ENCODE data around the gene ANO9.
A peak's percentile ranks its signal among the peaks of the same experiment; 100 is the strongest.
"Not testable (repeated sequence)": the region's sequence is repeated elsewhere in the genome, so short reads cannot be mapped to it uniquely, and the experiment has no call there.

ANO9 gene

DNA sequence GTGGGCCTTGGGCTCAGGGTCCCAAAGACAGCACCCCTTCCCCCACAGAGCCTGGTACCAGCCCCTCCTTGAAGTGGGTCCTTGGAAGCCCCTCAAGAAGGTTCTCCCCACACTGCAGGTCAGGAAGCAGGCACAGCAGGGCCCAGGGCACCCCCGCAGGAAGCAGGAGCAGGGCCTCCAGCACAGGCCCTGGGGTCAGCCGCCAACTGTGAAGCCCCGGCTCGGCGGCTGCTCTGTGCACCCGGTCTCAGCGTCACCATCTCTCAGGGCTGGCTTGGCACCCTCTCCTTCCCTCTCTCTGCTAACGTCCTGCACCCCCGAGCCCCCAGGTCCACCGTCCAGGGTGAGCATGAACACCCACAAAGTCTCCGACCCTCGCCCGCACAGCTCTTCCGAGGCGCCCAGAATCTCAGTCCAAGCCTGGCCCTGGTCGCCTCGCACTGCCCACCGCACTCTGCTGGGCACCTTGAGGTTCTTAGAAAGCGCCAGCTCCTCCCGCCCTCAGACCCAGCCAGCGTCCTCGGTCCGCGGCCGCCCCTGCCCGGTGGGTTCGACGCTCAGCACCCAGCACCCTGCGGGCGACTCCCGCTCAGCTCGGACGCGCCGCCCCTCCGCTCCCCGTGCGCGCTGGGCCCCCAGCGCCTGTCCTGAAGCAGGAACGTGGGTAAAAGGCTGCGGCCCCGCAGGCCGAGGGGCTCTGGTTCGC, 25.6 kb downstream of the ANO9 start:
- no peak for DNase-seq (ENCODE audit: low read depth in 2 of 2)

DNA sequence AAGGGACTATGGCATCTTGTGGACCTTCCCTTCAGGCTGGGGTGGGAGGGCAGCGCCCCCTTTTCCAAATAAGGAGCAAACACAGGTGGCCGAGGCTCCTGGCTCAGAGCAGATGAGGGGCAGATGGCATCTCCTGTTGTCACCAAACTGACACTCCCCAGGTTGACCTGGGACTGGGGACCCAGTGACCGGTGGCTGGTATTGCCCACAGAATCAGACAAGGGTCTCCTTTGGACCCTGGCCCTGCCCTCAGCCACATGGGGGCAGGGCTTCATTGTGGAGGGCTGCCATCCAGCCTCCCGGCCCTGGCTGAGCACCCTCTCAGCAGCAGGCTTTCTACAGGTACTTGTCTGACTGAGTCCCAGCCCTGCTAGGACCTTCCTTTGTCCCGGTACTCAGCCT, 26.2 kb downstream of the ANO9 start:
- DNase-seq (ENCODE audit: low read depth in 2 of 2): no peak

DNA sequence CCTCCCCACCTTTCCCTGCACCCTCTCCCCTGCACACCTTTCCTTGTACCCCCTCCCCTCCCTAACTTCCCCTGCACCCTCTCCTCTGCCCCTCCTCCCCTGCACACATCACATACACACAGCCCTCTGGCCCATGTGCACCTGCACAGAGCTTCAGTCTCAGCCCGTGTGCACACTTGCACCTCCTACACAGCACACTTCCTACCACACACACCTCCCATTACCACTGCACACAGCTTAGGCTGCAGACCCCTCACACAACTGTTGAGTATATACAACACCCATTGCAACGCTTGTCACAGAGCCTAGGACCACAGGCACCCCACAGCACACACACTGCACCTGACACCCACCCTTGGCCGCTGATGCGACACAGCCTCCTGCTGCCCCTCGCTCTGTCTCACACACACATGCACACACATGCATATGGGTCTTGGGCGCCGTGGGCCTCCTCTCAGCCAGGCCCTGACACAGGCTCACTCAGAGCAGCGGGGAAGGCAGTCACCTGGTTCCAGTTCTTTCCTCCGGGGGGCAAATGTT, 27.4 kb downstream of the ANO9 start:
- peak in 1 of 2 experiments; percentile 26 for DNase-seq (ENCODE audit: low read depth in 2 of 2)

DNA sequence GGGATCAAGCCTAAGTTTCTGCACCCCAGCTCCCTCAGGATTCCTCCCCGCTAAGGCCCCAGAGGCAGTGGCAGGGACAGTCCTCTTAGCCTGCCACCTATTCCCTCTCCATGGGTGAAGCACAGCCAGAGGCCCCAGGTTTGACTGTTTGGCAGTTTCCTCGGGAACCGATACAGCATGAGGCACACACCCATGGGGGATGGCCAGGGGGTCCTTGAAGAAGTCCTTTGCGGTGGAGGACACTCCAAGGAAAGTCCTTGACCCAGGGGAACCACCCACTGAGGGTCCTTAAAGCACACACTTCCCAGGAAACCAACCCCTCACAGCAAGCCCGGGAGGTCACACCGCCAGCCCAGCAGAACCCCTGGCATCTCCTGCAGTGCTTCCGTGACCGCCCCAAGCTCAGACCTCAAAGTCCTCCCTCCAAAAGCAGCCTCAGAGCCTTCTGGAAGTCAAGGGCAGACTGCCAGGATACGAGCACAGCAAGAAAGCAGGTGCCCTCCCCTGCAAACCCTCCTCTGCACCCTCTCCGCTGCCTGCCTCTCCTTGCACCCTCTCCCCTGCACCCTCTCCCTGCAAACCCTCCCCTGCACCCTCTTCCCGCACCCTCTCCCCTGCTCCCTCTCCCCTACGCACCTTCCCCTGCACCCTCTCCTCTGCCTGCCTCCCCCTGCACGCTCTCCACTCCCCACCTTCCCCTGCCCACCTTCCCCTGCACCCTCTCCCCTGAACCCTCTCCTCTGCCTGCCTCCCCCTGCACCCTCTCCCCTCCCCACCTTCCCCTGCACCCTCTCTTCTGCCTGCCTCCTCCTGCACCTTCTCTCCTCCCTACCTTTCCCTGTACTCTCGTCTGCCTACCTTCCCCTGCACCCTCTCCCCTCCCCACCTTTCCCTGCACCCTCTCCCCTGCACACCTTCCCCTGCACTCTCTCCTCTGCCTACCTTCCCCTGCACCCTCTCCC, 28.4 kb downstream of the ANO9 start:
- no peak for DNase-seq (ENCODE audit: low read depth in 2 of 2)

DNA sequence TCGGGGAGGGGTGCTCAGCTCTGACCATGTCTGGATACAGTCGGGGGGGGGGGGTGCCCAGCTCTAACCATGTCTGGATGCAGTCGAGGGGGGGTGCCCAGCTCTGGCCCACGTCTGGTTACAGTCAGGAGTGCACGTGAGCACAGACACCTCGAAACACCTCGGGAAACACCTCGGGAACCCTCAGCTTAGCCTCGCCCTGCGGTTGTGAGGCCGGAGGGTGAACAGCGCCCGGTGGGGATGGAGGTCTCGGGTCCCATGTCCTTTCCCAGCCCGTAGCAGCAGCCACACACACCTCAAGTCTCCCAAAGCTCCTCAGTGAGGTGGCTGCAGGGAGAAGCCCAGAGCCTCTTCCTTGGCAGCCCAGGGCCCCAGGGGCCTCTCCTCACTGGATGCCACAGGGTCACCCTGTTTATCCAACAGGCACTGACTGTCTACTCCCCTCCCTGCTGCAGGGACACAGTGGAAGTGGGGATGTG, 29.1 kb downstream of the ANO9 start:
- DNase-seq (ENCODE audit: low read depth in 2 of 2): no peak

DNA sequence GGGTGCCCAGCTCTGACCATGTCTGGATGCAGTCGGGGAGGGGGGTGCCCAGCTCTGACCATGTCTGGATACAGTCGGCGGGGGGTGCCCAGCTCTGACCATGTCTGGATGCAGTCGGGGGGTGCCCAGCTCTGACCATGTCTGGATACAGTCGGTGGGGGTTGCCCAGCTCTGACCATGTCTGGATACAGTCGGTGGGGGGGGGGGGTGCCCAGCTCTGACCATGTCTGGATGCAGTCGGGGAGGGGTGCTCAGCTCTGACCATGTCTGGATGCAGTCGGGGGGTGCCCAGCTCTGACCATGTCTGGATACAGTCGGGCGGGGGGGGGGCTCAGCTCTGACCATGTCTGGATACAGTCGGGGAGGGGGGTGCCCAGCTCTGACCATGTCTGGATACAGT, 30.3 kb downstream of the ANO9 start:
- not testable (repeated sequence) for DNase-seq (ENCODE audit: low read depth in 2 of 2)

DNA sequence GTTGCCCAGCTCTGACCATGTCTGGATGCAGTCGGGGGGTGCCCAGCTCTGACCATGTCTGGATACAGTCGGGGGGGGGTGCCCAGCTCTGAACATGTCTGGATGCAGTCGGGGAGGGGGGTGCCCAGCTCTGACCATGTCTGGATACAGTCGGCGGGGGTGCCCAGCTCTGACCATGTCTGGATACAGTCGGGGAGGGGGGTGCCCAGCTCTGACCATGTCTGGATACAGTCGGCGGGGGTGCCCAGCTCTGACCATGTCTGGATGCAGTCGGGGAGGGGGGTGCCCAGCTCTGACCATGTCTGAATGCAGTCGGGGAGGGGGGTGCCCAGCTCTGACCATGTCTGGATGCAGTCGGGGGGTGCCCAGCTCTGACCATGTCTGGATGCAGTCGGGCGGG, 31.1 kb downstream of the ANO9 start:
- not testable (repeated sequence) for DNase-seq (ENCODE audit: low read depth in 2 of 2)

DNA sequence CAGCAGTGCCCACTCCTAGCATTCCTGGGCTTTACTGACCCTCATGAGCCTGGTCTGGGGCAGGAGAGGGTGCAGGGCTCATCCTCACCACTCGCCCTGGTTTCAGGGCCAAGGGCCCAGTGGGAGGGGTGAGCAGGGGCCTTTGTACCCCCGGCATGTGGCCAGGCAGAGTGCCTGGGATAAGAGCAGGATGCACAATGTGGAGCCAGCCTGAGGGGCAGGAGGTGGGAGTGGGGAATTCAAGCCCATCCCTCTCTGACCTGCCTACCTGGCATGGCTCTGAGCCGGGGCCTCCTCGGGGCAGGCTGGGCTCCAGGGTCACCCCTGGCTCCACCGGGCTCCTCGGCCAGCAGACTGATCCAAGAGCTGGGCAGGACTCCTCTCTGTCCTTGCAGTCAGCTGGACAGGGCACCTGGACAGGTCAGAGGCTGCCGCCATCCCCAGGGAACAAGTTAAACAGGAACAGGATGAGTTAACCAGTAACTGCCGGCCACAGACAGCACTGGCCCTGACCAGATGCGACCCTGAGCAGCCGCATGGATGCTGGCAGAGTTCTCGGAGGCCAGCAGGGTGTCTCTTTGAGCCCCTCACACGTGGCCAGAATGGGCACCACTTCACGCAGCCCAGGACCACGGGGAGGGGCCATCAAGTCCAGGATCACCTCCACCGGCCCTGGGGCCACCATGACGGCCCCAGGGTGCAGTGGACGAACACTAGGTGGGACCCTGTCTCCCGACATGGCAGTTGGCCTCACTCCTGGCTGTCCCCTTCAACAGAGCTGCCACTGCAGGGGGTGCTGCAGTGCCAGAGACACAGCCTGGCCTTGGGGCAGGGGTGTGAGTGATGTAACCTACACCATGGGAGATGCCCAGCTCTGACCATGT, 32.0 kb downstream of the ANO9 start:
- DNase-seq (ENCODE audit: low read depth in 2 of 2): no peak

DNA sequence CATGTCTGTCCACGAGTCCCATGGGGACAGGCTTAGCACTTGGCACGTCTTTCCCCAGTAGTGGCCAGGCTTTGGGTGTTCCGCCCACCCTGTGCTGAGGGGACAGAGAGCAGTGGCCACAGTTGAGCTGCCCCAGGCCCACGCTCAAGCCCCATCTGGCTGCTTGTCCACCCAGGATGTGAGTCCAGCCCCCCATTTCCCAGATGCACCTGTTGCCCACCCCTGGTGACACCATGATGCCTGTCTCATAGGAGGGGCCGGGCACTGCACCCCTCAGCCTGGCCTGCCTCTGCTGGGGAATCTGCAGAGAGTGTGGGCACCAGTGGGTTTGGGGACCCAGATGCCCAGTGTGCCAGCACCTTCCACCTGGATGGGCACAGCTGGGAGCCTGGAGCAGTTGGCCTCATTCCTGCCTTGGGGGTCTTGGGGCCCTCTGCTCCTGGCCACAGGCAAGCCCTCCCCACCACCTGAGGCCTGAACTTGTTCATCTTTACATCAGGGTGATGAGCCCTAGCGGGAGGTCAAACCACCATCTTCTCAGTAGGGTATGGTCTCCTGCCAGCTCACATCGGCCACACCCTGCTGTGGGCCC, 32.7 kb downstream of the ANO9 start:
- no peak for DNase-seq (ENCODE audit: low read depth in 2 of 2)

DNA sequence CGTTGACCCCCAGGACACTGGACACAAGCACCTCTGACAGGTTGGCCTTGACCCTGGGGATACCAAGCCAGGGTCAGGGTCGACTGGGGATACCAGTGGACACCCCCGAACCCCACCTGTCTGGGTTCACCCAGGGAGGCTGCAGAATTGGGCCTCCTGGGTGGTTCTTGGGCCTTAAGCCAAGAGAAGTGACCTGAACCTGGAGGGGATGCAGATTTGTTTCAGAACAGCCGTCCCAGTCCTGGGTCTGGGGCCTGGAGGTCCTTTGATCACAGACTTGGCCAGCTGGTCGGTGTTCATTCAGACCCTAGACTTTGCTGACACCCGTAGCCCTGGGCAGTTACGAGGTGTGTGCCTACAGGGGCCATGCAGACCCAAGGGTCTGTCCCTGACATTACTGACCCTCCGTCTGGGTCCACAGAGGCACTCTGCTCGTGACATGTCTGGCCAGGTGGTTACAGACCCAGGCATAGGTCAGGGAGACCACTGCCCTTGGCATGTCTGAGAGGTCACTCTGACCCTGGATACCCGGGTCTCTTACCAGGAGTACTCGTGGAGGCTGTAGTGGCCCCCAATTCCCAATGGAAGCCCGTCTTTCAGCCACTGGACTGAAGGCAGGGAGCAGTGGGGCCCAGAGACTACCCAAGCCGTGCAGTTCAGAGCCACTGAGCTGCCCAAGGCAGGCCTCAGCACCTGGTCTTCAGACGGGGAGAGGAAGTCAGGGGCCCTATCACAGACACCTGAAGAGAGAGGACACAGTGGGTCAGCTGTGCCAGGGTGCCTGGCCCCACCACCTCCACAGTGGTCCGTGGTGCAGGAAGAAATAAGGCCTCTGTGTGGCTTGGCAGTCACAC, 33.4 kb downstream of the ANO9 start:
- DNase-seq (ENCODE audit: low read depth in 2 of 2): no peak

DNA sequence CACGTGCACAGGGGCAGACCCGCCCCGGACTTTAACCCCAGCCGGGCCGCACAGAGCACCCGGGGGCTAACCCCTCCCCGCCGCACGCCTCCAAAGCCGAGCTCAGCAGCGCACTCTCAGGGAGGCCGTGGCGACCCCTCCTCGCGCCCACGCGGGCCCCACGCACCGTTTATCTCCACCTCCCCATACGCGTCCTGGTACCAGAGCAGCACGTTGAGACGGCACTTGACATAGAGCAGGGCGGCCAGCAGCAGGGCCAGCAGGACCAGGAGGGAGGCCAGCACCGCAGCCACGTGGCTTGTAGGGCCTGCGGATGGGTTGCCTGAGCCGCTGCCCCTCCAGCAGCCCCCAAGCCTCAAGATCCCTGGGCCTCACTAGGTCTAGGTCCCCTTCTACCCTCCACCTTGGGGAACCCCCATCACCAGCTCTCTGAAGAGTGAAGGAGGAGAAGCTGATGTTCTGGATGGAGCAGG, 34.1 kb downstream of the ANO9 start:
- no peak for DNase-seq (ENCODE audit: low read depth in 2 of 2)

DNA sequence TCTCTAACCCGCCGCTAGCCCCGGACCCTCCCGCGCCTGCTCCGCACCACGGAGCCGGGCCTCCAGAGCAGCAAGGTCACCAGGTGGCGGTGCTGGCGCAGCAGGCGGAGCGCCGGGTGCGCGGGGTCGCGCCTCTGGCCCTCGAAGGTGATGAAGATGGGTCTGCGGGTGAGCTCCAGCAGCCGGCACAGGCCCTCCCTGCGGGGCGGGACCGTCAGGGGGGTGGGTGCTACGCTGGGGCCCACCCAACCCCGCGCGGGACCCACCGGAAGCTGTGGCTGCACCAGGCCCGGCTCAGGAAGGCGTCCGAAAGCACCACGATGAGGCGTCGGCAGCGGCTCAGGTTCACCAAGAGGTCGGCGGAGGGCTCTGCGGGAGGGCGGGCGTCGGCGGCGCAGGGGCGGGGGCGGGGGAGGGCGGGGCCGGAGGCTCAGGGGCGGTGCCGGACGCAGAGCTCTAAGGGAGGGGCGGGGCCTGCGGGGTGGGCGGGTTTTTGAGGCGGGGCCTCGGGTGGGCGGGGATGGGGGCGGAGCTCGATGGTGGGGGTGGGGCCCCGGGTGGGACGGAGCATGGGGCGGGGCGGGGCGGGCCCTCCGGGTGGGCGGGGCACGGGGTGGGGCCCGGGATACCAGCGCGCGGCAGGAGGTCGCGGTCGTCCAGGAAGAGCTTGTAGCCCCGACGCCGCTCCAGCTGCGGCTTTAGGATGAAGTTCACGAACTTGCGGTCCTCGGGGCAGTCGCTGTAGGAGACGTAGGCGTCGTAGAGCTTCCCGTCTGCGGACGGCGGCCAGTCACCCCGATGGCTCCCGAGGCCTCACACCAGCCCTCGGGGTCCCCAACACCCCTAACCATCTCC, 34.8 kb downstream of the ANO9 start:
- peak; percentile 76 to 78 for DNase-seq (ENCODE audit: low read depth in 2 of 2)

DNA sequence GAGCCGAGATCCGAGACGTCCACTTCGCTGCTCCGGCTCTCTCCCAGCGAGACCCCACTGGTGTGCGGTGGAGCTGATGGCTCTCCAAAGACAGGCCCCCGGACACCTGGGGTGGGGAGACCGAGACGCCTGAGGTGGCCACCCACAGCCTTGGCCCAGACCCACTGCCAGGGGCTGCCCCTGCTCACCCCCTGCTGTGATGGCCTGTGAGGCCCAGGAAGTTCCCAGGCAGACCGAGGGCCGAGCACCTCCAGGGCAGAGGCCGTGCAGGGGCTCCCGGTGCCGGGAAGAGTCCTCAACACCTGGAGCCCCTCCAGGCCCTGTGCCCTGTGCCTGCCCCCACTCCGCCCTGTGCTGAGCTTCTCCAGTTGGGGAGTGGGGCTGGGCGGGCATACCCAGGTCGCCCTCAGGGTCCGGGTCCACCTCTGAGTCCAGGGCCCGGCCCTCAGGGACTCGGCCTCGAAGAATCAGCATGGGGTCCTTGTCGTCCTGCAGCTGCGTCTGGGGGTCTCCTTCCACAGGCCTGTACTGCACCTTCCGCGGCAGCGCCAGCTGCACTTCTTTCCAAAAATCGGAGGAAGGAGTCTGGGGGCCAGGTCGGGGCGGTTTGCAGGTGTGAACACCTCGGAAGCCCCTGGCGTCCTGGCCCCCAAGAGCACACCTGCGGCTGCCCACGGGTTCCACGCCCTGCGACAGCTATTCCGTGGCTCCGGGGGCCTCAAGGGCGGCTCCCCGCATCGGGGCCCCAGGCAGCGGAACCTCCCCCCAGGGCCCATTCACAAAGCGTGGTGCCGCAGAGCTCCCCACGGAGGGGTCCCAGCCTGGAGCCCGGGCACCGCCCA, 35.6 kb downstream of the ANO9 start:
- no peak for DNase-seq (ENCODE audit: low read depth in 2 of 2)

DNA sequence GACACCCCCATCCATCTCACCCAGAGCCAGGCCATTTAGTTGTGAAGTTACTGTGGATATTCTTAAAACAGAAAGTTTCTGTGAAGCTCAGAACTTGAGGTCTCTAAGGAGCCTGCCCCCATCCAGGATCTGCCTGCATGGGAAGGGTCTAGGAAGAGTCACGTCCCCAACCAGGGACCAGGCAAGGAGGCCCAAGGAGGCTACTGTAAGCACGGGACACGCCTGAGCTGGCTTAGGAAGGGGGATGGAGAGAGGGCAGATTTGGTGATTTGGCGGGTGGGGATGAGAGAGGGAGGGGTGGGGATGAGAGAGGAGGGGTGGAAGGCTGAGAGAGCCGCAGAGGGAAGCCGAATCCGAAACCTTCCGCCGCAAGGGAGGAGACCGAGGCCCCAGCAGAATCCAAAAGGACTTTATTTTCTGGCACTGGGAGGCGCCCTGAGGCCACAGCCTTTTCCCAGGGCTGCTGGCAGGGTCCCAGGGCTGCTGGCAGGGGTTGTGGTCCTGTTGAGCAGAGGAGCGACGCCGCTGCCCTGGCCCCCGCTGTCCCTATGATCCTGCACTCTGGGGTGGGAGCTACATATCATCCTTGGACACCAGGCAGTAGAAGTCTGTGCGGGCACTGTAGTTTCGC, 36.4 kb downstream of the ANO9 start:
- DNase-seq (ENCODE audit: low read depth in 2 of 2): no peak

DNA sequence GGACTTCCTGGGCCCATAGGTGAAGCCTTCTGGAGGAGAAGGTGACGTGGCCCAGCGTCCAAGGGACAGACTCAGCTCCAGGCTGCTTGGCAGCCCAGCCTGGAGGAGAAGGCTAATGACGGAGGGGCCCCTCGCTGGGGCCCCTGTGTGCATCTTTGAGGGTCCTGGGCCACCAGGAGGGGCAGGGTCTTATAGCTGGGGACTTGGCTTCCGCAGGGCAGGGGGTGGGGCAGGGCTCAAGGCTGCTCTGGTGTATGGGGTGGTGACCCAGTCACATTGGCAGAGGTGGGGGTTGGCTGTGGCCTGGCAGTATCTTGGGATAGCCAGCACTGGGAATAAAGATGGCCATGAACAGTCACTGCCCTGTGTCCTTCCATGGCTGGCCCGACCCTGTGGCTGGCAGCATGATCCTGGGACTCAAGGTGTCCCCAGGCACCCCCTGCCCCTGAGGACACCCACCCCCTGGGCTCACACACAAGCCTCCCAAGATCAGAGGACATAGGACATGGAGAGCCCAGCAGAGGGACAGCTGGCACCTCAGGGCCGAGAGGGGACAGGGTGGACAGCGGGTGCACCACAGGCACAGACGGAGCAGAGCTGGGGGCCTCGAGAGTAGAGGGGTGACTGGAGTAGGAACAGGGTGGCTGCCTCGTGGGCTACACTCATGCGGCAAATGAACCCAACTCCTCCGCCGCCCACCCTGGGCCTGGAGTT, 37.1 kb downstream of the ANO9 start:
- no peak for DNase-seq (ENCODE audit: low read depth in 2 of 2)

DNA sequence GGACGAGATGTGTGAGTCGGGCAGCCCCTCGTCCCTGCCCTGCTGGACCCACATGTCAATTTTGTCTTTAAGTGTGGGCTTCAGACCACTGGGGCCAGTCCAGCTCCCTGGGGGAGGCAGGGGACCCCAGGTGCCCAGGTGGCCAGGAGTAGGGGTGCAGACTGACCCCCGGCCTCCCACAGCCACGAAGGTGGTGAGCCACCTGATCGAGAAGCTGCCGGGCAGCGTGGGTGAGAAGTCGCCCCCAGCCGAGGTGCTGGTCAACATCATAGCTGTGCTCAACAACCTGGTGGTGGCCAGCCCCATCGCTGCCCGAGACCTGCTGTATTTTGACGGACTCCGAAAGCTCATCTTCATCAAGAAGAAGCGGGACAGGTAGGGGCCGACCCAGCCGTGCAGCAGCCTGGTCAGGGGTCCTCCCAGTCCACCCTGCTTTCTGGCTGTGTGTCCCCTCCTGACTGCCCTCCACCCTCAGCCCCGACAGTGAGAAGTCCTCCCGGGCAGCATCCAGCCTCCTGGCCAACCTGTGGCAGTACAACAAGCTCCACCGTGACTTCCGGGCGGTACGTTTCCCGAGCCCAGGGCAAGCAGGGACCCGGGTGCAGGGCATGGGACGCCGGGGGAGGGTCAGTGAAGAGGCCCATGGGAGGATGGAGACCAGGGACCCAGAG, 37.9 kb downstream of the ANO9 start:
- no peak for DNase-seq (ENCODE audit: low read depth in 2 of 2)

Data from stimulated activated CD4-positive, alpha-beta T cell treated with anti-CD3 and anti-CD28 coated beads, Interleukin-12 subunit alpha, Interleukin-12 subunit beta, amount 100 ng/mL, for 24 hours (primary cell).